Caco-2 (cell line): ENCODE measurements around the gene PAX5. TPM values are rescaled to one million over a fixed set of nuclear protein-coding genes. Genes with fewer than 3 reads are reported as not detected.

Experiments used
- BruUV-seq: library from RNA; stranded (reverse); fragments of 400-500 nt; replicated peaks from 2 replicates; lab custom pipeline; 2021; lab: Mats Ljungman, UMichigan
- CTCF ChIA-PET: fragments of 300-600 bp; sonication (Branson Sonifier 250); formaldehyde crosslinking; loops from one replicate; lab custom pipeline; 2022; ENCODE audit warnings: antibody characterized with exemption; lab: Charles Lee
- POLR2A ChIA-PET: fragments of 300-600 bp; sonication (Branson Sonifier 250); formaldehyde crosslinking; loops from one replicate; lab custom pipeline; 2022; ENCODE audit warnings: antibody characterized with exemption; lab: Charles Lee
- DNase-seq, 2 experiments: peaks; one replicate each; pipeline versions ENCODE4 v3.0.0 to v3.0.0-alpha.2; 2020 to 2022
- H3K27me3 ChIP-seq: replicated peaks from 2 replicates; pipeline ENCODE4 v1.6.0; 2011; ENCODE audit warnings: low read length; ENCODE audit not compliant: control insufficient read depth, insufficient read depth
- H3K36me3 ChIP-seq: 2 replicates; pipeline ENCODE4 v1.5.1; 2011; ENCODE audit warnings: low read length; ENCODE audit not compliant: control insufficient read depth, insufficient read depth
- H3K4me1 ChIP-seq: fragments of 250-450 bp; sonication (Bioruptor Pico); 2 replicates; pipeline ENCODE4 v1.5.1; 2020; ENCODE audit warnings: mild to moderate bottlenecking
- H3K4me3 ChIP-seq: 2 replicates; pipeline ENCODE4 v1.5.1; 2011; ENCODE audit warnings: low read depth, mild to moderate bottlenecking, control low read depth, low read length
- H3K9me3 ChIP-seq: fragments of 250-450 bp; sonication (Bioruptor Pico); 2 replicates; pipeline ENCODE4 v1.5.1; 2020; ENCODE audit warnings: mild to moderate bottlenecking, moderate library complexity
- H3K27ac Mint-ChIP-seq: one replicate; pipeline ENCODE4 v1.8.0; 2022; ENCODE audit warnings: mixed read lengths; ENCODE audit not compliant: unreplicated experiment
- H3K27me3 Mint-ChIP-seq: one replicate; pipeline ENCODE4 v1.8.0; 2022; ENCODE audit warnings: mixed read lengths; ENCODE audit not compliant: insufficient read depth, unreplicated experiment
- H3K36me3 Mint-ChIP-seq: one replicate; pipeline ENCODE4 v1.8.0; 2022; ENCODE audit warnings: mild to moderate bottlenecking, mixed read lengths; ENCODE audit not compliant: insufficient read depth, unreplicated experiment
- H3K4me1 Mint-ChIP-seq: one replicate; pipeline ENCODE4 v1.8.0; 2022; ENCODE audit warnings: low read depth, mixed read lengths; ENCODE audit not compliant: unreplicated experiment
- H3K4me3 Mint-ChIP-seq: one replicate; pipeline ENCODE4 v1.8.0; 2022; ENCODE audit warnings: mild to moderate bottlenecking, moderate library complexity, mixed read lengths; ENCODE audit not compliant: unreplicated experiment
- H3K9me3 Mint-ChIP-seq: one replicate; pipeline ENCODE4 v1.8.0; 2022; ENCODE audit warnings: mixed read lengths; ENCODE audit not compliant: unreplicated experiment
- intact Hi-C: fragments of 100-400 bp; cut with micrococcal nuclease; formaldehyde crosslinking; loops from one replicate; pipeline ENCODE4 v1.10.0; 2022; ENCODE audit not compliant: unreplicated experiment
- total RNA-seq: library from RNA; stranded (reverse); gene quantifications from 2 replicates; pipeline ENCODE4 v1.2.3, GENCODE V29; 2022
- TF ChIP-seq, protein P1 (sequence below), 2 experiments: fragments of 200-600 bp in 1 of 2; IDR thresholded peaks; 1 replicate in 1 of 2; 2 replicates in 1 of 2; pipeline versions ENCODE4 v1.5.1 to v1.8.0; 2011 to 2022; ENCODE audit warnings: antibody characterized with exemption in 1 of 2, control low read depth in 1 of 2, inconsistent platforms in 1 of 2, low read depth in 1 of 2, low read length in 1 of 2, mild to moderate bottlenecking in 1 of 2, moderate library complexity in 1 of 2; ENCODE audit not compliant: insufficient read depth in 1 of 2, severe bottlenecking in 1 of 2, unreplicated experiment in 1 of 2

PAX5 gene
- total RNA-seq, 1 experiment from 2014 or later, result not detected

DNA sequence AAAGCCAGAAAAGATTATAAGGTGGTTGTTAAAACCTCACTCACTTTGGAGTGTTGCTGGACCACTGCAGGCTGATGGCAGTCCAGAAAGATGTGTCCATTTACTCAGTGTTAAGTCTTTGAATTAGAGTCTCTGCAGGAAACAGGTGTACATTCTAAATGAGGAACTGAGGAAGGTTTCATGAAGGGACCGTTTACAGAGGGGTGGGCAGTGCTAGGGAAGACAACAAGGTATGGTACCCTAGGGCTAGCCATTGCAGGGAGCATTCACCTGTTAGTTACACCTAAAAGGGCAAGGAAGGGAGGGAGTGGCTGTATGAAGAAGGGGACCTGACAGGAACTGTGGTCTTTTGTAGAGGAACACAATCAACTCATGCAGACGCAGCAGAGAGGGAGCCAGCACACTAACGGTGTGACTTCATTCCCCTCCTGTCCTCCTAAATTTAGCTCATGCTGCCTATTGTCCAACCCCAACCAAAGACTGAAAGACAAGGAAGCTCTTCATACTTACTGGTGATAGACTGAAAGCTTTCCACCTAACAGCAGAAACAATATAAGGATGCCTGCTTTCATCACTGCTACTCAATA, 32.2 kb upstream of the PAX5 start:
- Histone ChIP-seq H3K36me3 (no peaks in the 10 kb centered on the region), H3K4me3 (no peak overlapping the region), H3K9me3 (no peaks in the 10 kb centered on the region), H3K4me1 (no peaks in the 10 kb centered on the region), H3K27me3 (peaks cover 1% of the 10 kb centered on the region; the same call in 1 of the 2 replicates)
- no peak for DNase-seq
- Mint-ChIP-seq H3K4me1 (no peaks in the 10 kb centered on the region), H3K4me3 (no peak overlapping the region), H3K36me3 (no peaks in the 10 kb centered on the region), H3K27ac (no peak overlapping the region), H3K9me3 (no peaks in the 10 kb centered on the region), H3K27me3 (peaks cover 18% of the 10 kb centered on the region)
- TF ChIP-seq, protein P1, sequence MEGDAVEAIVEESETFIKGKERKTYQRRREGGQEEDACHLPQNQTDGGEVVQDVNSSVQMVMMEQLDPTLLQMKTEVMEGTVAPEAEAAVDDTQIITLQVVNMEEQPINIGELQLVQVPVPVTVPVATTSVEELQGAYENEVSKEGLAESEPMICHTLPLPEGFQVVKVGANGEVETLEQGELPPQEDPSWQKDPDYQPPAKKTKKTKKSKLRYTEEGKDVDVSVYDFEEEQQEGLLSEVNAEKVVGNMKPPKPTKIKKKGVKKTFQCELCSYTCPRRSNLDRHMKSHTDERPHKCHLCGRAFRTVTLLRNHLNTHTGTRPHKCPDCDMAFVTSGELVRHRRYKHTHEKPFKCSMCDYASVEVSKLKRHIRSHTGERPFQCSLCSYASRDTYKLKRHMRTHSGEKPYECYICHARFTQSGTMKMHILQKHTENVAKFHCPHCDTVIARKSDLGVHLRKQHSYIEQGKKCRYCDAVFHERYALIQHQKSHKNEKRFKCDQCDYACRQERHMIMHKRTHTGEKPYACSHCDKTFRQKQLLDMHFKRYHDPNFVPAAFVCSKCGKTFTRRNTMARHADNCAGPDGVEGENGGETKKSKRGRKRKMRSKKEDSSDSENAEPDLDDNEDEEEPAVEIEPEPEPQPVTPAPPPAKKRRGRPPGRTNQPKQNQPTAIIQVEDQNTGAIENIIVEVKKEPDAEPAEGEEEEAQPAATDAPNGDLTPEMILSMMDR (IDR thresholded peaks at IDR 0.05; ENCODE audit: insufficient read depth in 1 of 2, low read depth in 1 of 2, low read length in 1 of 2, severe bottlenecking in 1 of 2, unreplicated experiment in 1 of 2), result no peak
- BruUV-seq, result no TSS peak
- intact Hi-C loops, result no loop called here
- CTCF ChIA-PET, result no interaction called here
- POLR2A ChIA-PET, result no interaction called here

DNA sequence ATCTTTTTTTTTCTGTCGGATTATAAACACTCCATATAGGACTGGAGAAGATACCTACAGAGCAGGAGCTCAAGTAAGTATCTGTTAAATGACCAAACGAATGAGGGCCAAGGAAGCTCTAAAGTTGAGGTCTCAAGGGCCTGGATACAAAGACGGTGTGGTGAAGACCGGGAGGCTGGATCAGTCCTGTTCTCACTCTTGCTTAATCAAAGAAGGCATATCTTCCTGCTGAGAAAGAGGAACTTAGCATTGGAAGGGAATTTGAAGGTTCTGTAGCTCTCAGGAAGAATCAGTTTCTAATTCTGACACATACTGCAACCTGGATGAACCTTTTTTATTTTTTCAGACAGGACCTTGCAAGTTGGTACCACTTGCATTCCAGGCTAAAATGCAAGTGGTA, 28.3 kb upstream of the PAX5 start:
- Mint-ChIP-seq H3K27ac (no peak overlapping the region), H3K27me3 (peaks cover 17% of the 10 kb centered on the region), H3K9me3 (no peaks in the 10 kb centered on the region), H3K4me3 (no peak overlapping the region), H3K4me1 (no peaks in the 10 kb centered on the region), H3K36me3 (no peaks in the 10 kb centered on the region)
- no peak overlapping the region for H3K4me3 ChIP-seq
- ChIA-PET CTCF (interaction anchor here (0.7 kb wide), 1 partner anchor 189 kb away, joined by 3 read pairs; no protein-coding TSS in a partner anchor), POLR2A (no interaction called here)
- peaks cover 1% of the 10 kb centered on the region; the same call in 1 of the 2 replicates for H3K27me3 ChIP-seq
- no peak for DNase-seq
- no peaks in the 10 kb centered on the region for H3K36me3 ChIP-seq
- intact Hi-C loops, result no loop called here
- no peaks in the 10 kb centered on the region for H3K9me3 ChIP-seq
- TF ChIP-seq, protein P1 (IDR thresholded peaks at IDR 0.05; ENCODE audit: insufficient read depth in 1 of 2, low read depth in 1 of 2, low read length in 1 of 2, severe bottlenecking in 1 of 2, unreplicated experiment in 1 of 2), result no peak
- BruUV-seq, result no TSS peak
- H3K4me1 ChIP-seq, result no peaks in the 10 kb centered on the region

DNA sequence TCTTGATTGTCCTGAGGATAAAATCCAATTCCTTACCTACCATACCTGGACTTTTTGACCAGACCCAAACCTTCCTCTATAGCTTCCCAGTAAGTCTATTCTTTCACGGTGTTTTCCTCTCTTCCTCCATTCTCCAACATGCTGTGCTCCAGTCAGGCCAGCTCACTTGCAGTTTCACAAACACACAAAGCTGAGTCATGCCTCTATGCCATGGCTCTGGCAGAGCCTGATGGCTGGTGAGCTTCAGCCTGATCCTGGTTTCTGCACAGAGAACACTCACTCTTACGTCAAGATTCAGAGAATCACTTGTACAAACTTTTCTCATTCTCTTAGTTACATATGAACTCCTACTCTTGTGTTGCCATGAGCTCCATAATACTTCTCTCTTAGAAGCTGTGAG, 27.7 kb upstream of the PAX5 start:
- H3K27ac Mint-ChIP-seq, result no peak overlapping the region
- no peaks in the 10 kb centered on the region for H3K4me1 ChIP-seq
- no peaks in the 10 kb centered on the region for H3K9me3 ChIP-seq
- no peaks in the 10 kb centered on the region for H3K4me1 Mint-ChIP-seq
- no peaks in the 10 kb centered on the region for H3K36me3 Mint-ChIP-seq
- POLR2A ChIA-PET, result no interaction called here
- BruUV-seq, result no TSS peak
- intact Hi-C loops, result no loop called here
- no peak overlapping the region for H3K4me3 Mint-ChIP-seq
- TF ChIP-seq, protein P1 (IDR thresholded peaks at IDR 0.05; ENCODE audit: insufficient read depth in 1 of 2, low read depth in 1 of 2, low read length in 1 of 2, severe bottlenecking in 1 of 2, unreplicated experiment in 1 of 2), result no peak
- no peaks in the 10 kb centered on the region for H3K9me3 Mint-ChIP-seq
- H3K4me3 ChIP-seq, result no peak overlapping the region
- peaks cover 17% of the 10 kb centered on the region for H3K27me3 Mint-ChIP-seq
- CTCF ChIA-PET, result interaction anchor here (0.6 to 0.7 kb wide), 2 partner anchors 189 to 634 kb away, joined by 3 to 4 read pairs; no protein-coding TSS in a partner anchor
- H3K36me3 ChIP-seq, result no peaks in the 10 kb centered on the region
- peaks cover 1% of the 10 kb centered on the region; the same call in 1 of the 2 replicates for H3K27me3 ChIP-seq
- no peak for DNase-seq
